Measurements from ENCODE around the gene PRPH.

PRPH gene

DNA sequence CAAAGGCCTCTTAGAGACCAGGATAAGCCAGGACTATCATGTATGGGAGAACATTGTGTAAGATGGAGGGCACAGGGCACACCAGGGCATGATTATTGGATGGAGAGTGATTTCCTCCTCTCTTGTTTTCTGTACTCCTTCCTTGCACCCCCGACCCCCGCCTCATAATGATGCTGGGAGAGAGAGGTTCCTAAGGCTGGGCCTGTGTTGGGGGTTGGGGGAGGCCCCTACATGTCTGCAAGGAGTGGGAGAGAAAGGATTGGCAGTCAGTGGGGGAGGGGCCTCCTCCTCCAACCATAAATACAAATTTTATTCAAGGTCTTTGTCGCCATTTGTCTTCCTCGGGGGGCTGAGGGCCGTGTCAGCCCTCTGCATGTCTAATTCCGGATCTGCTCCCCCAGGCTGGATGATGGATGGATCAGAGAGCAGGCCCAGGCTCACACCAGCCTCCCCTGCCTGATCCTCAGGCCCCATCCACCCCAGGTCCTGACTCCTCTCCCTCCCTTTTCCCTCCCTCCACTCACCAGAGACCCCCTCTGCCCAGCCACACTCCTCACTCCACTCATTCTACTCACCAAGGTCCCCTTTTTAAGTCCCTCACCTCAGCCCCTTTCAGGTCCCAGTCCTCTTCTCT, 44.0 kb downstream of the PRPH start:
- Histone ChIP-seq H3K27me3 (peaks cover 5% of the 10 kb centered on the region; the same call in 1 of the 2 replicates), H3K4me3 (ENCODE audit: low read depth, low read length) (no peak overlapping the region), H3K9me3 (no peaks in the 10 kb centered on the region), H3K36me3 (no peaks in the 10 kb centered on the region), H3K4me1 (peaks cover 14% of the 10 kb centered on the region)
- DNase-seq: no peak
- TF ChIP-seq, protein P1, sequence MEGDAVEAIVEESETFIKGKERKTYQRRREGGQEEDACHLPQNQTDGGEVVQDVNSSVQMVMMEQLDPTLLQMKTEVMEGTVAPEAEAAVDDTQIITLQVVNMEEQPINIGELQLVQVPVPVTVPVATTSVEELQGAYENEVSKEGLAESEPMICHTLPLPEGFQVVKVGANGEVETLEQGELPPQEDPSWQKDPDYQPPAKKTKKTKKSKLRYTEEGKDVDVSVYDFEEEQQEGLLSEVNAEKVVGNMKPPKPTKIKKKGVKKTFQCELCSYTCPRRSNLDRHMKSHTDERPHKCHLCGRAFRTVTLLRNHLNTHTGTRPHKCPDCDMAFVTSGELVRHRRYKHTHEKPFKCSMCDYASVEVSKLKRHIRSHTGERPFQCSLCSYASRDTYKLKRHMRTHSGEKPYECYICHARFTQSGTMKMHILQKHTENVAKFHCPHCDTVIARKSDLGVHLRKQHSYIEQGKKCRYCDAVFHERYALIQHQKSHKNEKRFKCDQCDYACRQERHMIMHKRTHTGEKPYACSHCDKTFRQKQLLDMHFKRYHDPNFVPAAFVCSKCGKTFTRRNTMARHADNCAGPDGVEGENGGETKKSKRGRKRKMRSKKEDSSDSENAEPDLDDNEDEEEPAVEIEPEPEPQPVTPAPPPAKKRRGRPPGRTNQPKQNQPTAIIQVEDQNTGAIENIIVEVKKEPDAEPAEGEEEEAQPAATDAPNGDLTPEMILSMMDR (IDR thresholded peaks at IDR 0.05; ENCODE audit: low read depth, low read length): no peak

- DNase-seq: no peak
- peaks cover 5% of the 10 kb centered on the region; the same call in 1 of the 2 replicates for H3K27me3 ChIP-seq
- H3K4me1 ChIP-seq: peaks cover 14% of the 10 kb centered on the region
- H3K4me3 ChIP-seq (ENCODE audit: low read depth, low read length): no peak overlapping the region
- TF ChIP-seq, protein P1 (IDR thresholded peaks at IDR 0.05; ENCODE audit: low read depth, low read length): no peak
- no peaks in the 10 kb centered on the region for H3K36me3 ChIP-seq
- H3K9me3 ChIP-seq: no peaks in the 10 kb centered on the region
These were observed 44.5 kb downstream of the PRPH start for GRCh38 chr12:49339464-49339861.

- peaks cover 5% of the 10 kb centered on the region; the same call in 1 of the 2 replicates for H3K27me3 ChIP-seq
- TF ChIP-seq, protein P1 (IDR thresholded peaks at IDR 0.05; ENCODE audit: low read depth, low read length): no peak
- no peaks in the 10 kb centered on the region for H3K9me3 ChIP-seq
- no peaks in the 10 kb centered on the region for H3K36me3 ChIP-seq
- H3K4me1 ChIP-seq: peaks cover 14% of the 10 kb centered on the region
- no peak overlapping the region for H3K4me3 ChIP-seq (ENCODE audit: low read depth, low read length)
- DNase-seq: no peak
These were observed 45.3 kb downstream of the PRPH start for GRCh38 chr12:49340095-49340870.

GRCh38 chr12:49340971-49341776, 46.2 kb downstream of the PRPH start:
- H3K36me3 ChIP-seq: no peaks in the 10 kb centered on the region
- H3K4me1 ChIP-seq: peaks cover 17% of the 10 kb centered on the region
- no peaks in the 10 kb centered on the region for H3K9me3 ChIP-seq
- no peak overlapping the region for H3K4me3 ChIP-seq (ENCODE audit: low read depth, low read length)
- no peak for DNase-seq
- TF ChIP-seq, protein P1 (IDR thresholded peaks at IDR 0.05; ENCODE audit: low read depth, low read length): no peak
- H3K27me3 ChIP-seq: peaks cover 12% of the 10 kb centered on the region

GRCh38 chr12:49341777-49342065, 46.8 kb downstream of the PRPH start:
- no peak for DNase-seq
- Histone ChIP-seq H3K9me3 (no peaks in the 10 kb centered on the region), H3K4me1 (peaks cover 17% of the 10 kb centered on the region), H3K4me3 (ENCODE audit: low read depth, low read length) (peak overlapping the region; percentile 53), H3K36me3 (no peaks in the 10 kb centered on the region), H3K27me3 (peaks cover 16% of the 10 kb centered on the region)
- TF ChIP-seq, protein P1 (IDR thresholded peaks at IDR 0.05; ENCODE audit: low read depth, low read length): no peak

Measured in BE2C (cell line).